Activated T-cell treated with anti-CD3 and anti-CD28 coated beads for 48 hours (primary cell): Measurements from ENCODE around the gene AKAP13.
"Not testable (repeated sequence)": the region's sequence is repeated elsewhere in the genome, so short reads cannot be mapped to it uniquely, and the experiment has no call there.

Experiments used
- DNase-seq: peaks from one replicate; pipeline ENCODE4 v3.0.0-alpha.2; 2020; ENCODE audit warnings: low read depth

The AKAP13 gene

GRCh38 chr15:85477061-85477460, 96.7 kb downstream of the AKAP13 start:
- no peak for DNase-seq

DNA sequence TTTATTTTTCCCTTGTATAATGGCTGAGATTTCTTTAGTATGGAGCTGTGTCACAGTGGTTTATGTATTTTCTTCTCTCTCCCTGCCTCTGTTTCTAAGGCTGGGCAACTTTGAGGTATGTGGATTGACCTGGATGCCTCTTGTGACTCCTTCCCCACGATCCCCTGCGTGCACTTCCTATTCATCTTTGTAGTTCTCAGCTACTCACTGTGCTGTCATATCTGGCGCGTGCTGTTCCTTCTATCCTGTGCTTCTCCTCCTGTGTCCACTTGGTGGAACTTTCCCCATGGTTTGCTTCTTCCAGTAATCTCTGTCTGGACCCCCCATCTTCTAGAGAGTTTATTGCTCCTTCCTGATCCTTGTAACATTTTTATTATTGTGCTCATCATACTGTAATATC, 97.3 kb downstream of the AKAP13 start:
- no peak for DNase-seq

DNA sequence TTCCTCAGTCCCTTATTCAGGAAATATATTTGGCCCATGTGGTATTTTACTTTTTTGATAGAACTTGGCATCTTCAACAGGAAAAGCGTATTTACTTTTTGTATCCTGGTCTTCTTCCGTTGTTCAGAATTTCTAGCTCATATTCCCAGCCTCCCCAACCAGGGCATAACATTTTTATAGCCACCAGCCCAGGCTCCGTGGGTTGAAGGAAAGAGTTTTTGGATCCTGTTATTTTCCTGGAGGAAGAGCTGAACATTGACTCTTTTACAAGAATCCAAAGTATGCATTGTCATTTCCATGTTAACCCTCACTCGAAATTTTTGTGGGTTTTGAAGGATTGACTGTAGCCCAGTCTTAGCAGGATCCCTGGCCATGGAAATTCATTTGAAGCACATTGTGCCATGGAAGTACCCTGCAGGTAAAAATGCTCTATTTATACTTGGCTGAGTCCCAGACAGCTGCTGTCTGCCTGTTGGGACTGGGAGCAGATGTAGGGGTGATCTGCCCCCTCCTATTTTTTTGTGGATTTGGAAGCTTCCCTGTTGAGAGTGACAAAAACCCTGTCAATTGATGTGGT, 98.8 kb downstream of the AKAP13 start:
- no peak for DNase-seq

DNA sequence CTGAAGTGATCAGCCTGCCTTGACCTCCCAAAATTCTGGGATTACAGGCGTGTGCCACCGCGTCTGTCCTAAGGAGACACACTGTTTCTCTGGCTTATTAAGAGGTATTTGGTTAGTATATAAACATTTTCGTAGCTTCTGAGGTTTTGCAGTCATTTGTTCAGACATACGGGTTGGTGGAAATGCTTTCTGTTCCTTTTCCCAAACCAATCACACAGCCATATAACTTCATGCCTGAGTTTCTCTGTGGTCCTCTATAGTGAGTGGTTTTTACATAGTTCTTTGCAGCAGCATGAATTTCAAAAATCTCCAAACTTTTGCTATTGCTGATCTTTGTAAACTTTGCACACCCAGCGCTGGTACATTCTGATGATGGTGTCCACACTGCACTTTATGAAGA, 100.5 kb downstream of the AKAP13 start:
- no peak for DNase-seq

DNA sequence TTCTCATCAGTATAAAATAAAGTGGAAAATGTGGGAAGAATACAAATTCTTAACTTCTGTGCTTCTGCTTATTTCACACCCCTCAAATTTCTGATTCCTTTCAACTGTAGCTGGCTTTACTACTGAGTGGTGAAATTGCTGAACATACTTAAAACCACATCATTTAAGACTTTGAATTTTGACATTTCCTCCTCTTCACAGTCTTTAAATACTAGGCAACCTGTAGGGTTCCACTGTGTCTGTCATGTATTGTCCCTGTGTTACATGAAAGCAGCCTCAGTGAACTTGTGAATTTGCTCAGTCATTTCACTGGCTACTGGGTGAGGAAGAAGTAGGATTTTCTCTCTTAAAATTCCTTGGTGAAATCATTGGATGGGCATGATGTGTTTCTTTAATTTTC, 101.1 kb downstream of the AKAP13 start:
- DNase-seq: not testable (repeated sequence)

GRCh38 chr15:85482894-85483293, 102.5 kb downstream of the AKAP13 start:
- no peak for DNase-seq

DNA sequence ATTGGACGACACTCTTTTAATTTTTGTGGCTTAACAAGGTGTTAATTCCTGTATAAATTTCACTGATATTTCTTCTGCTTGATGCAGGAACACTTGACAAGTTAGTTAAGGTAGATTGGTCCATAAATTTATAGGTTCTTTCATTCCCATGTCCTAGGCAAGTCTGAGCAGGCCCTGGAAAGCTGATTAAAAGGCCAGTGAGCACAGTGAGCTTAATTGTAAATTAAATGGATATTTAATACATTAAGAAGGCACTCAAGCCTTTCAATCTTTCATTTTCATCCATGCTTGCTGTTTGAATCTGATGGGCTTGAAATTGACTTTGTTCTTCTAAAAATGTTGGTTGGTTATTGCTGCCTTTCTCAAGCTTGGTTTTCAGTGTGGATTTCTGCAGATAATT, 103.6 kb downstream of the AKAP13 start:
- DNase-seq: not testable (repeated sequence)

DNA sequence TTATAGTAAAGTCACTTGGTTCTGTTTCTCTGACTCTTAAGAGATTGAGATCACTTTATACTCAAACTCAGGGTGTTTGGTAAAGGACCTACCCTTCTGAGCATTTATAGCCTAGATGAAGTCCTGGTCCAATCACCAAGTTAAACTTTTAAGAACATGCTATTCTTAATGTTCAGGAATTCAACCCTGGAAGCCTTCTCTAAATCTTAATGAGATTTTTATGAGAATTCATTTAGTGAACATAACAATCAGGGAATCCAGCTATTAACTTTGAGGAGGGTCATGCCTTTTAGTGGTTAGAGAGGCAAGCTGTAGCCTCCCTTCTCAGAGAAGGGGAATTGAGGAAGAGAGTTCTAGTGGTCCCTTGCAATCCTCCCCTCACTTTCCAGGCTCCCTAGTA, 104.5 kb downstream of the AKAP13 start:
- DNase-seq: not testable (repeated sequence)

GRCh38 chr15:85485956-85486567, 105.7 kb downstream of the AKAP13 start:
- peak; percentile 27 for DNase-seq

DNA sequence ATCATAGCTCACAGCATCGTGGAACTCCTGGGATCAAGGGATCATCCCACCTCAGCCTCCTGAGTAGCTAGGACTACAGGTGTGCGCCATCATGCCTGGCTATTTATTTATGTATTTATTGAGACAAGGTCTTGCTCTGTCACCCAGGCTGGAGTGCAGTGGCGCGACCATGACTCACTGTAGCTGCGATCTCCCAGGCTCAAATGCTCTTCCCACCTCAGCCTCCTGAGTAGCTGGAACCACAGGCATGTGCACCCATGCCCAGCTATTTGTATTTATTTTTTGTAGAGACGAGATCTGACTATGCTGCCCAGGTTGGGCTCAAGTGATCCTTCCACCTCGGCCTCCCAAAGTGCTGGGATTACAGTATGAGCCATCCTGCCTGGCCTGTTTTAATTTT, 107.4 kb downstream of the AKAP13 start:
- DNase-seq: not testable (repeated sequence)

DNA sequence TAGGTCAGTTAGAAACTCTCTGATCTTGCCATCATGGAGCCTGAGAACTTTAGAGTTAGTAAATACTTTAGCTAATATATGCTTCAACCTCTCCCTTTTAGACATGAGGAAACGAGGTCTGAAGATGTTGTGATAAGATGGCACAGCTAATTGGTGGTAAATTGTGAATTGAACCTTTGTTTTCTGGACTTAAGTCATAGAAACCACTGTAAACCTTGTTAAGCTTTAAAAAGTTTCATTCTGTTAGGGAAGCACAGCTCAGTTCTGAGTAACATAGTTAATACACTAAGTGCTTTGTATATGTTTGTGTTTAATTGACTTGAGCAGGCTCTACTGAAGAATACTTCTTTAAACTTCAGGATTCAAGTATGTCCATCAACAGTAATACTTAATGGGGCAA, 108.6 kb downstream of the AKAP13 start:
- DNase-seq: no peak

- no peak for DNase-seq
Observed at GRCh38 chr15:85489773-85490493, 109.5 kb downstream of the AKAP13 start.

DNA sequence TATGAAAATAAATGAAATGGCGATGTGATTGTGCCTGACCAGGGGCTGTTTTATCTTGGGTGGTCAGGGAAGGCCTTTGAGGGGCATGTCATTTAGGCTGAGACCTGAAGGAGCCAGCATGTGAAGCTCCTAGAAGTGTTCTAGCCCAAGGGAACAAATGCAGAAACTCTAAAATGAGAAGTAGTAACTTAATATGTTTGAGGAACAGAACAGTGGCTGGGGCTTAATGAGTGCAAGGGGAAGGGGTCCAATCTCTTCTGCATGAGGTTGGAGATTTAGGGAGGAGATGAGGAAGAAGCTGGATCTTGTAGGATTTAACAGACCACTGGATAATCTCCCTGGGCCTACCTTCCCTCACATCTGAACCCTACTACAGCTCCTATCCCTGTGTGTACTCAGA, 110.5 kb downstream of the AKAP13 start:
- DNase-seq: no peak

DNA sequence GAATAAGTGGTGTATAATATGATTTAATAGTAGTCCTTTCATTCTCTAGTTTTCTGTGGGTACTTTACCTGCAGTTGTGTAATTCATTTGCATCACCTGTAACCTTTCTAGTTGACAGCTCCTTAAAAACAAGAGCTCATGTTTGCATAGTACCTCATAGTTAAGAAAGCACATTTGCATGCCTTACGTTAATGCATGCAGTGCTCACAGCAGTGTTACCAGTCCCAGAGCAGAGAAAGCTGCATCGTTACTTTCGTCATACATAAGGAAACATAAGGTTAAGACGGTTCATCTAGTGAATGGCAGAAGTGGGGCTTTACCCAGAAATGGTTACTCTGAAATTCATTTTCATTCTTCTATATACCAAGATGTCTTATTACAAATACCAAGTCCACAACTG, 111.3 kb downstream of the AKAP13 start:
- DNase-seq: no peak

GRCh38 chr15:85492406-85492805, 112.0 kb downstream of the AKAP13 start:
- DNase-seq: no peak

DNA sequence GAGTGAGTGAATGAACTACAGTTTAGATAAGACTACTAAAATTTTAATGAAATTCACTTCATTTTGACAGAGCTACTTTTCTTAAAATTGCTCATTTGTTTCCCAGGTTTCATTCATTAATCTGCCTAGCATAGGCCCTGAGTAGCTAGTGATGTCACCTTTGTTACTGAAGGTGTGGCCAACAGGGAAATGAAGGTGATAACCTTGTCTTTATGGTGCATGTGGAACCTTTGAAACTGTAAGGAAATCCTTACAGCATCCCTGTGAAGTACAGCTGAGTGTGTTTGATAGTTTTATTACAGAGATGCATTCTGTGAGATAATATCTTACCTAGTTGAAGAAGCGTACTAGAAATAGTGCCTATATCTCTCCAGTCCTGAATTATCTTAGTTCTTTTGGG, 112.9 kb downstream of the AKAP13 start:
- DNase-seq: no peak

DNA sequence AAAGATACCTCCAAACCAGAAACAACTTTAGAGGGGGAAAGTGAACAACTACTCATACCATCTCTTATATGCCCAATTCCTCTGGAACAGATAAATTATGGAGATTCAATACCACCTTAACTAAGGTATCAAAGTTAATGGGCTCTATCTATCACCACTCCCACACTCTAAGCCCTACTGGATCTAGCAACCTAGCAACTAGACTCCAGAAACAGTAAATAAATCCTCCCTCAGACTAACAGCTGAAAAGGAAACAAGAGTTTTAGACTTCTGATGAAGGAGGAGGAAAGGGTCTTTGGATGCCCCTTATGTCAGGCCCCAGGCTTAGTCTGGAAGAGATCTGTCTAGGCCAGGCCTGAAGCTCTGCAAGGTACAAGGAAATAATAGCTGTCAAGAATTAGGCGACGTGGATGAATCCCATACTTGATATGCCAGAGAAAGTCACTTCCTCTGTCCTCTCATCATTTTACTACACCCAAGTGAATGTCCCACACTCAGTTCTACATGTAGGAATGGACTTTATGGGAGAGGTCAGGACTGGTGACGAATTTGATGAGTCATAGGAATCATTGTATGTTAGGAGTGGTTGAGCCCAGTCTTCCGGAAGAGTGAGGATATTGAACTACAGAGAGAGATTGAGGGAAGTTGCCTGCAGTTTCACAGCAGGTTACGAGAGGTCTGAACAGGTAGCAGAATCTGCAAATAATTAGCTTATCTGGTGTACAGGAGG, 113.8 kb downstream of the AKAP13 start:
- no peak for DNase-seq

DNA sequence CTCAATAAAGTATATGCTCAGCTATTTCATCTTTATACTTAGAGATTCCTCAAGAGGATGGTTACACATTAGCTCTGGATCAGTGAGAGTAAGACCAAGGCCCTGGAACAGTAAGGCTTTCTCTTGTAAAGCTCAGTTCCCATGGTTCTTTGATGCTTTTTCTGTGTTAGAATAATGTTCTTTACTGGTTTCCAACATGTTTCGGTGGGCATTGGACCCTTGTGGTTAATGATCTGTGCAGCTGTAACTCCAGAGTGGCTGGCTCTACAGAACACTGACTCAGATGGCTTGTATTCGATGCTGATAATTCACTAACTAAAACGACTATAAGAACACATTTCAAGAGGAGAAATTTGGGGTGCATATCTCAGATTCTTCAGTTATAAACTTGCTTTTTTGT, 114.7 kb downstream of the AKAP13 start:
- DNase-seq: no peak

DNA sequence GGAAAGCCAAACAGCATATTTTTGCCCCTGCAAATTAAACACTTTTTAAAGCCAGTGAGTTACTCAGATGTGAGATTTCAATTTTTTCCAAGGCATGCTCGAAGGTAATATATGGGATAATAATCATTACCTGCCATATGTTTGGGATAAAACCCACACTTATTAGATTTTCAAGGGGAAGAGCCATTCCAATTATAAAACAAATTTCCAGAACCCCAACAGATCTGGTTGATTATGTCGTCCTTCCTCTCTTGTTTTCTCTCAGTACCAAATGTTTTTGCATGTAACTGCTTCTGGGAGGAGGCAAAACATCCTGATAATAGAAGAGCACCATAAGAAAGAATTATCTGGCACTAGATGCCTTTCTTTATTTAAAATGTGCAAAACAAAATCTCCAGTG, 115.1 kb downstream of the AKAP13 start:
- no peak for DNase-seq

GRCh38 chr15:85496151-85496550, 115.7 kb downstream of the AKAP13 start:
- DNase-seq: no peak

GRCh38 chr15:85496551-85497171, 116.3 kb downstream of the AKAP13 start:
- DNase-seq: no peak

DNA sequence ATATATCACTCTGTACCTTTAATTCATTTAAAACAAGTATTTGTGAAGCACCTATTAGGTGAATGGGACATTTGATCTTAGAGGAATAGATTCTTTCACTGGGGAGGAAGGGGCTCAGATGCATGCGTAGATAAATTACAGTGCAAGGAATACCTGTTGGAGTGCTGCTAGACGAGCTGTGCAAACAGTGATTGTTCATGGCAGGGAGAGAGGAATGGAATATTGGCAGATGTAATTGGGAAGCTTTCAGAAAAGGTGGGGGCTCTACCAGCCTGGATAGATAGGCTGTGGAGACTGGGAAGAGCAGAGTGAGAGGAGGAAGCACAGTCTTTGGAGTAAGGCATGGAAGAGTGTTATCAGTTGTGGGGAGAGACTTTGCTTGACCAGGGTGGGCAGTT, 116.8 kb downstream of the AKAP13 start:
- DNase-seq: no peak

DNA sequence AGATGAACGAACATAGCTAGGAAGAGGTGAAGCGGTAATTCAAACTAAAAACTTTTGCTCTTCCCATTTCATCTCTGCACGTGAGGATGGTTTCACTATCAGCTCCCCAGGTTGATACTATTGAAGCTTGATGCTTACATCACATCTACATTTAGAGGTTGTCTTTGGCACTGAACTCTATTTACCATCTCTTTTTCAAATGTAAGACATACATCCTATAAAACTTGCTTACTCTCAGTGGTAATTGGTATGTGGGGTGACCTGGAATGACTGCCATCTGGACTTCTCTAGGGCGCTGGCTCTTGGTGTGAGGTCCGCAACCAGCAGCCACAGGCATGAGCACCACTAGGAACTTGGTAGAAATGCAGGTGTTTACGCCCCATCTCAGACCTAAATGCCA, 118.1 kb downstream of the AKAP13 start:
- DNase-seq: no peak
